Measurements from ENCODE around the gene ALDH8A1. TPM values are rescaled to one million over a fixed set of nuclear protein-coding genes. Genes with fewer than 3 reads are reported as not detected.

The ALDH8A1 gene
- total and polyA plus RNA-seq, 2 of the 8 experiments (the other 6 are each of a cell fraction or from before 2014, with no cell fraction given): 0.08 to 0.28 TPM

DNA sequence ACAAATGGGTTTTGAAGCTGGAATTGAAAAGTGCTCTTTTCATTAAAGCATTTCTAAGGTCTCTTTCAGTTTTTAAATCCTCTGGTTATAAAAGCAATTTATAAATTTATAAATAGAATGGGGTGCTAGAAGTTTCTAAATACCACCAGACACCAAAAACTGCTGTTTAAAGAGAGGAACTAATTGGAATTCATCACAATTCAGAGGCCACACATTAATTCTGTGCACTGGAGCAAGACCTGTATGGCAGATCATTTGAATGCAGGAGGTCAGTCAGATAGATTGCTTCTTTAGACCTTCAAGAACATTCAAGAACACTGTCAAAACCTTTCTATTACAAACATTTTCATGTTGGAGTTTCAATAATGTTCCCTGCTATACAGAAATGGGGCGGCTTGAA, 55.1 kb downstream of the ALDH8A1 start:
- no peaks in the 10 kb centered on the region for H3K36me3 ChIP-seq (ENCODE audit: control insufficient read depth in 2 of 4, insufficient read depth in 4 of 4, low read length in 3 of 4)
- H3K4me3 ChIP-seq (ENCODE audit: extremely low read depth in 1 of 4, insufficient read depth in 2 of 4, low read depth in 3 of 4, low read length in 4 of 4): no peak overlapping the region
- H3K27me3 ChIP-seq (replicated peaks in 1 of 4; ENCODE audit: control insufficient read depth in 3 of 4, extremely low read depth in 1 of 4, insufficient read depth in 3 of 4, low read length in 3 of 4): no peaks in the 10 kb centered on the region
- no peak overlapping the region for H2BK12ac ChIP-seq (ENCODE audit: low read depth, low read length)
- TF ChIP-seq, protein P1, sequence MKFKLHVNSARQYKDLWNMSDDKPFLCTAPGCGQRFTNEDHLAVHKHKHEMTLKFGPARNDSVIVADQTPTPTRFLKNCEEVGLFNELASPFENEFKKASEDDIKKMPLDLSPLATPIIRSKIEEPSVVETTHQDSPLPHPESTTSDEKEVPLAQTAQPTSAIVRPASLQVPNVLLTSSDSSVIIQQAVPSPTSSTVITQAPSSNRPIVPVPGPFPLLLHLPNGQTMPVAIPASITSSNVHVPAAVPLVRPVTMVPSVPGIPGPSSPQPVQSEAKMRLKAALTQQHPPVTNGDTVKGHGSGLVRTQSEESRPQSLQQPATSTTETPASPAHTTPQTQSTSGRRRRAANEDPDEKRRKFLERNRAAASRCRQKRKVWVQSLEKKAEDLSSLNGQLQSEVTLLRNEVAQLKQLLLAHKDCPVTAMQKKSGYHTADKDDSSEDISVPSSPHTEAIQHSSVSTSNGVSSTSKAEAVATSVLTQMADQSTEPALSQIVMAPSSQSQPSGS (IDR thresholded peaks at IDR 0.05; ENCODE audit: low read length): no peak
- TF ChIP-seq TBP (IDR thresholded peaks at IDR 0.05; ENCODE audit: low read depth, low read length) (no peak), CBX5 (IDR thresholded peaks at IDR 0.05; ENCODE audit: low read depth, low read length) (no peak), SP2 (IDR thresholded peaks at IDR 0.05; ENCODE audit: low read length) (no peak)
- no peak overlapping the region for H3K4ac ChIP-seq (replicated peaks; ENCODE audit: insufficient read length, low read depth, low read length)
- no peaks in the 10 kb centered on the region for H4K20me1 ChIP-seq (replicated peaks in 1 of 2; ENCODE audit: control insufficient read depth in 1 of 2, insufficient read depth in 2 of 2, low read length in 2 of 2)
- H2BK5ac ChIP-seq (ENCODE audit: low read depth, low read length): no peak overlapping the region
- ChIA-PET CTCF (ENCODE audit: partially characterized antibody) (interaction anchor here (1.0 to 1.2 kb wide), 3 partner anchors 11 to 46 kb away, joined by 4 to 7 read pairs (median 6); no protein-coding TSS in a partner anchor), POLR2A (ENCODE audit: partially characterized antibody) (no interaction called here)
- no peak overlapping the region for H2AFZ ChIP-seq (ENCODE audit: low read length)
- H2BK120ac ChIP-seq (replicated peaks; ENCODE audit: low read depth, low read length): no peak overlapping the region
- H2BK20ac ChIP-seq (ENCODE audit: low read length): no peak overlapping the region
- DNase-seq (ENCODE audit: low read depth in 1 of 2, low spot score in 2 of 2): no peak
- no peak overlapping the region for H3K23ac ChIP-seq (ENCODE audit: insufficient read length)
- no peak overlapping the region for H3K14ac ChIP-seq (ENCODE audit: insufficient read length)
- H2BK15ac ChIP-seq (ENCODE audit: low read length): no peak overlapping the region
- H2AK5ac ChIP-seq (ENCODE audit: low read depth, low read length): no peak overlapping the region
- no peaks in the 10 kb centered on the region for H3K23me2 ChIP-seq (ENCODE audit: low read depth, low read length)
- FAIRE-seq: no peak
- no peaks in the 10 kb centered on the region for H3K79me2 ChIP-seq (ENCODE audit: control insufficient read depth in 1 of 2, insufficient read depth in 2 of 2, low read length in 2 of 2)
- H3K27ac ChIP-seq (ENCODE audit: low read depth, low read length): no peak overlapping the region
- no peak overlapping the region for H4K5ac ChIP-seq (ENCODE audit: insufficient read length, low read depth, low read length)
- no peak overlapping the region for H3K4me2 ChIP-seq (ENCODE audit: insufficient read depth in 1 of 2, low read depth in 2 of 2, low read length in 2 of 2)
- H3K9me3 ChIP-seq (ENCODE audit: insufficient read depth in 2 of 2, low read depth in 1 of 2, low read length in 1 of 2): no peaks in the 10 kb centered on the region; a peak in 1 of 4 replicates
- no peak overlapping the region for H4K8ac ChIP-seq (ENCODE audit: extremely low read depth, insufficient read depth, low read length)
- H3K4me1 ChIP-seq (replicated peaks in 1 of 4; ENCODE audit: control insufficient read depth in 3 of 4, insufficient read depth in 4 of 4, low read length in 3 of 4): no peaks in the 10 kb centered on the region
- no peak overlapping the region for H3K56ac ChIP-seq (replicated peaks; ENCODE audit: insufficient read length, low read depth, low read length)
- 93% methylated on average over 1 of the region's 1 CpG; no CpG with 5 or more reads in 1 of the 2 experiments for WGBS, 2 experiments (ENCODE audit: extremely low coverage in 1 of 2, insufficient coverage in 1 of 2, insufficient read length in 1 of 2, insufficient replicate concordance in 2 of 2, low coverage in 1 of 2, low lambda C conversion rate in 2 of 2, missing lambda C conversion rate in 1 of 2)
- H3K79me1 ChIP-seq (ENCODE audit: low read depth, low read length): no peaks in the 10 kb centered on the region
- no peak overlapping the region for H3K9ac ChIP-seq (replicated peaks in 1 of 4; ENCODE audit: extremely low read depth in 1 of 4, low read depth in 3 of 4, low read length in 3 of 4)
- H3K18ac ChIP-seq (ENCODE audit: extremely low read depth, low read length): no peak overlapping the region
- H4K91ac ChIP-seq (replicated peaks; ENCODE audit: insufficient read length, low read length): no peak overlapping the region
